Left ventricle myocardium inferior (tissue), 1 donor: ENCODE results near the gene EPN2. TPM values are rescaled to one million over a fixed set of nuclear protein-coding genes. Genes with fewer than 3 reads are reported as not detected.

Experiments used
- DNase-seq: peaks from one replicate; pipeline ENCODE4 v3.0.0-alpha.2; 2020
- H3K27ac ChIP-seq: fragments of 200-600 bp; replicated peaks from 2 replicates; pipeline ENCODE4 v1.8.0; 2021
- H3K27me3 ChIP-seq: fragments of 200-600 bp; 2 replicates; pipeline ENCODE4 v1.8.0; 2021; ENCODE audit warnings: low read depth
- H3K36me3 ChIP-seq: fragments of 200-600 bp; 2 replicates; pipeline ENCODE4 v1.8.0; 2021
- H3K4me1 ChIP-seq: fragments of 200-600 bp; 2 replicates; pipeline ENCODE4 v1.8.0; 2021
- H3K4me3 ChIP-seq: fragments of 200-600 bp; 2 replicates; pipeline ENCODE4 v1.8.0; 2021; ENCODE audit warnings: mild to moderate bottlenecking, moderate library complexity
- H3K9me3 ChIP-seq: fragments of 200-600 bp; replicated peaks from 2 replicates; pipeline ENCODE4 v1.8.0; 2021
- intact Hi-C: fragments of 100-400 bp; cut with micrococcal nuclease; formaldehyde crosslinking; loops from one replicate; pipeline ENCODE4 v1.11.0; 2022
- total RNA-seq: library from RNA; stranded (reverse); fragmentation: NEBNext Ultra II Directional; extraction: Animal tissue kit (Norgen Biotek cat#: 25700); gene quantifications from one replicate; pipeline ENCODE4 v1.2.1, GENCODE V29; 2021
- TF ChIP-seq, protein P1 (sequence below): fragments of 200-600 bp; IDR thresholded peaks from 2 replicates; pipeline ENCODE4 v1.8.0; 2021; ENCODE audit warnings: antibody characterized with exemption, mild to moderate bottlenecking, borderline replicate concordance
- donor health status: DM: no; HTN: yes; CAD: no; lungs with severe emphysema.

The EPN2 gene
- total RNA-seq, 1 donor from 2014 or later: 71.7 TPM

DNA sequence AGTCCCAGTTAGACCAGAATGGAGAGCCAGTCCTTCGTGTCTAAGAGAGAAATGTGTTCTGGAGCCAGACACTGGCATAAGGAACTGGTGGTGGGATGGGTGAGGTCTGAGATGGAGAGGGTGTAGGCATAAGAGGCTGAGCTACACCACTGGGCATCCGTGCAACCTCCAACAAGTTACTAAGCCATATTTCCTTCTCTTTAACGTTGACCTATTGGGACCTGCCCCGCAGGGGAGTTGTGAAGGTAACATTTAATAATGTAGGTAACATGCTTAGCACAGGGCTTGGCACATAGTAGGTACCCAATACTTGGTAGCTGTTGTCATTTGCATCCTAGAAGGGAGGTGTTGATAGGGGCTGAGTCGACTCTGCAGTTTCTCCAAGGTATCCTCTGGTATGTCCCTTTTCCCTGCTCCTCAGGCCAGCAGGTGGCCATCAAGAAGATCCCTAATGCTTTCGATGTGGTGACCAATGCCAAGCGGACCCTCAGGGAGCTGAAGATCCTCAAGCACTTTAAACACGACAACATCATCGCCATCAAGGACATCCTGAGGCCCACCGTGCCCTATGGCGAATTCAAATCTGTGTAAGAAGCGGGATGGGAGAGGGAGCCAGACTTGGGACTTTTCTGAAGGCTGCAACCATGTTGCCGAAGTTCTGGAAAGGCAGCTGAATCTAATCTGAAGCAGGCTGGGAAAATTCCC, 142.3 kb downstream of the EPN2 start:
- H3K36me3 ChIP-seq: peaks cover 43% of the 10 kb centered on the region
- H3K27ac ChIP-seq: peak overlapping the region; percentile 97
- H3K27me3 ChIP-seq: no peaks in the 10 kb centered on the region
- H3K4me3 ChIP-seq: peak overlapping the region; percentile 92
- DNase-seq: no peak
- intact Hi-C loops: no loop called here
- peaks cover 44% of the 10 kb centered on the region for H3K4me1 ChIP-seq
- TF ChIP-seq, protein P1, sequence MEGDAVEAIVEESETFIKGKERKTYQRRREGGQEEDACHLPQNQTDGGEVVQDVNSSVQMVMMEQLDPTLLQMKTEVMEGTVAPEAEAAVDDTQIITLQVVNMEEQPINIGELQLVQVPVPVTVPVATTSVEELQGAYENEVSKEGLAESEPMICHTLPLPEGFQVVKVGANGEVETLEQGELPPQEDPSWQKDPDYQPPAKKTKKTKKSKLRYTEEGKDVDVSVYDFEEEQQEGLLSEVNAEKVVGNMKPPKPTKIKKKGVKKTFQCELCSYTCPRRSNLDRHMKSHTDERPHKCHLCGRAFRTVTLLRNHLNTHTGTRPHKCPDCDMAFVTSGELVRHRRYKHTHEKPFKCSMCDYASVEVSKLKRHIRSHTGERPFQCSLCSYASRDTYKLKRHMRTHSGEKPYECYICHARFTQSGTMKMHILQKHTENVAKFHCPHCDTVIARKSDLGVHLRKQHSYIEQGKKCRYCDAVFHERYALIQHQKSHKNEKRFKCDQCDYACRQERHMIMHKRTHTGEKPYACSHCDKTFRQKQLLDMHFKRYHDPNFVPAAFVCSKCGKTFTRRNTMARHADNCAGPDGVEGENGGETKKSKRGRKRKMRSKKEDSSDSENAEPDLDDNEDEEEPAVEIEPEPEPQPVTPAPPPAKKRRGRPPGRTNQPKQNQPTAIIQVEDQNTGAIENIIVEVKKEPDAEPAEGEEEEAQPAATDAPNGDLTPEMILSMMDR: no peak
- H3K9me3 ChIP-seq: no peaks in the 10 kb centered on the region

GRCh38 chr17:19380481-19381301, 143.5 kb downstream of the EPN2 start:
- Histone ChIP-seq H3K9me3 (no peaks in the 10 kb centered on the region), H3K27ac (no peak overlapping the region), H3K36me3 (peaks cover 47% of the 10 kb centered on the region), H3K4me3 (no peak overlapping the region), H3K4me1 (peaks cover 56% of the 10 kb centered on the region), H3K27me3 (no peaks in the 10 kb centered on the region)
- intact Hi-C loops: no loop called here
- no peak for DNase-seq
- TF ChIP-seq, protein P1: no peak

DNA sequence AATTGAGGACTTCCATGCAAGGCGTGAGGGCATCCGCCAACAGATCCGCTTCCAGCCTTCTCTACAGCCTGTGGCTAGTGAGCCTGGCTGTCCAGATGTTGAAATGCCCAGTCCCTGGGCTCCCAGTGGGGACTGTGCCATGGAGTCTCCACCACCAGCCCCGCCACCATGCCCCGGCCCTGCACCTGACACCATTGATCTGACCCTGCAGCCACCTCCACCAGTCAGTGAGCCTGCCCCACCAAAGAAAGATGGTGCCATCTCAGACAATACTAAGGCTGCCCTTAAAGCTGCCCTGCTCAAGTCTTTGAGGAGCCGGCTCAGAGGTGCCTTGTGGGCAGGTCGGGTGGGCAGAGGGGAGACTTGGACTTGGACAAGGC, 144.2 kb downstream of the EPN2 start:
- Histone ChIP-seq H3K9me3 (no peaks in the 10 kb centered on the region), H3K36me3 (peaks cover 47% of the 10 kb centered on the region), H3K4me1 (peaks cover 63% of the 10 kb centered on the region), H3K4me3 (no peak overlapping the region), H3K27me3 (no peaks in the 10 kb centered on the region), H3K27ac (no peak overlapping the region)
- no peak for DNase-seq
- intact Hi-C loops: no loop called here
- TF ChIP-seq, protein P1: no peak

- intact Hi-C loops: no loop called here
- no peaks in the 10 kb centered on the region for H3K27me3 ChIP-seq
- peaks cover 47% of the 10 kb centered on the region for H3K36me3 ChIP-seq
- no peaks in the 10 kb centered on the region for H3K9me3 ChIP-seq
- TF ChIP-seq, protein P1: no peak
- H3K4me1 ChIP-seq: peaks cover 63% of the 10 kb centered on the region
- DNase-seq: no peak
- H3K27ac ChIP-seq: peak overlapping the region; percentile 28
- no peak overlapping the region for H3K4me3 ChIP-seq
These were observed 144.7 kb downstream of the EPN2 start for GRCh38 chr17:19381741-19382444.
